Caki2 (cell line): ENCODE data around the gene KAT6B. TPM values are rescaled to one million over a fixed set of nuclear protein-coding genes. Genes with fewer than 3 reads are reported as not detected.
"Not testable (repeated sequence)": the region's sequence is repeated elsewhere in the genome, so short reads cannot be mapped to it uniquely, and the experiment has no call there.

Experiments used
- DNase-seq: peaks from one replicate; pipeline ENCODE4 v3.0.0-alpha.2; 2015; ENCODE audit warnings: low read depth
- in situ Hi-C: cut with HindIII; loops from 2 replicates; pipeline ENCODE4 v1.10.0; 2016; ENCODE audit warnings: low sequenced_read_pairs, low pct_unique_long_range_greater_than_20kb, mixed read lengths
- total RNA-seq: library from RNA; depleted of rRNA; stranded (reverse); fragments of >200 nt; shearing (Covaris generic); gene quantifications from 2 replicates; pipeline ENCODE4 v1.2.3, GENCODE V29; 2014; ENCODE audit warnings: low replicate concordance; rRNA removed

The KAT6B gene
- total RNA-seq = 7.9 and 19.0 TPM in 2 replicates

DNA sequence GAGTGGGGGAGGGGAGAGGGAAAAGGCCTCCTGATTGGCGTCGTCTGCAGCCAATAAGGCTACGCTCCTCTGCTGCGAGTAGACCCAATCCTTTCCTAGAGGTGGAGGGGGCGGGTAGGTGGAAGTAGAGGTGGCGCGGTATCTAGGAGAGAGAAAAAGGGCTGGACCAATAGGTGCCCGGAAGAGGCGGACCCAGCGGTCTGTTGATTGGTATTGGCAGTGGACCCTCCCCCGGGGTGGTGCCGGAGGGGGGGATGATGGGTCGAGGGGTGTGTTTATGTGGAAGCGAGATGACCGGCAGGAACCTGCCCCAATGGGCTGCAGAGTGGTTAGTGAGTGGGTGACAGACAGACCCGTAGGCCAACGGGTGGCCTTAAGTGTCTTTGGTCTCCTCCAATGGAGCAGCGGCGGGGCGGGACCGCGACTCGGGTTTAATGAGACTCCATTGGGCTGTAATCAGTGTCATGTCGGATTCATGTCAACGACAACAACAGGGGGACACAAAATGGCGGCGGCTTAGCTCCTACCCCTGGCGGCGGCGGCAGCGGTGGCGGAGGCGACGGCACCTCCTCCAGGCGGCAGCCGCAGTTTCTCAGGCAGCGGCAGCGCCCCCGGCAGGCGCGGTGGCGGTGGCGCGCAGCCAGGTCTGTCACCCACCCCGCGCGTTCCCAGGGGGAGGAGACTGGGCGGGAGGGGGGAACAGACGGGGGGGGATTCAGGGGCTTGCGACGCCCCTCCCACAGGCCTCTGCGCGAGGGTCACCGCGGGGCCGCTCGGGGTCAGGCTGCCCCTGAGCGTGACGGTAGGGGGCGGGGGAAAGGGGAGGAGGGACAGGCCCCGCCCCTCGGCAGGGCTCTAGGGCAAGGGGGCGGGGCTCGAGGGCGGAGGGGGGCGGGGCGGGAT, at the start of gene KAT6B:
Gene KAT6B (plus strand): TSS at position 459 of the 903 bp plus-strand sequence. CDS start 16,258 bp downstream, outside the sequence.
- in situ Hi-C loops = no loop called here
- peak; percentile 100 for DNase-seq

DNA sequence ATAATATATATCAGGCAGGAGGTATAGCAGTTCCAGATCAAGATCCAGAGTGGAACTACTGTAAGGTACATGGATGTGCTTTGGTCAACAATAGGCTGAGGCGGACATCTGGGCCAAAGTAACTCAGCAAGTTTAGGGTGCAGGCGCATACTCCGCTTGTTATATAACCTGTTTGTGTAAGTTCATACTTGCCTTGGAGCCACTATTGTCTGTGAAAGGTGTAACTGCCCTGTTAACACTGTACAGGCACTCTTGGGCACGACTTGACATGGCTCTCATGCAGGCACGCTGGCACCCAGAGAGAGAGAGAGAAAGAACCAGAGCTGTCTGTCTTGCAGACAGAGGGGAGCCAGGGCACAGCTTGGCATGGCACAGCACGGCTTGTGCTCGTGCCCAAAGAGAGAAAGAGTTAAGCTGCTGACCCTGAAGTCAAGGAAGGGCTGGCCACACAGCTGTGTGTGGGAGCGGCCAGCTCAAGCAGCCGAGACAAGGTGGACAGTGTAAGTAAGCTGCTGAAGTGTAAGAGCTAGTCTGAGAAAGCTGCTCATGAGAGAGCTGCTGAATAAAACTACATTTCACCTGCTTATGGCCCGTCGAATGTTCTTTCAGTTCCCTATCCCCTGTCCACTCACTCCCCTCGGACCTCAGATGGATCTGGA, 47.8 kb upstream of the KAT6B start:
- in situ Hi-C loops = no loop called here
- no peak for DNase-seq

DNA sequence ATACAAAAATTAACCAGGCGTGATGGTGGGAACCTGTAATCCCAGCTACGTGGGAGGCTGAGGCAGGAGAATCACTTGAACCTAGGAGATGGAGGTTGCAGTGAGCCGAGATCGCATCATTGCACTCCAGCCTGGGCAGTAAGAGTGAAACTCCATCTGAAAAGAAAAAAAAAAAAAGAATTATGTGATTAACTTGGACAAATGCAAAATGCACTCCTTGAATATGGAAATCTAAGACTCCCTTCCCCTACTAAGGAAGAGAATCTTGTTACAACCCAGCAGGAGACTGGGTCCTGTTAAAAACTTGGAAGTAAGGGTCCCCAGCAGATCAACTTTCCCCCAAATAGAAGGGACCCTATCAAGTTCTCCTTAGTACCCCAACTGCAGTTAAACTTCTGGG, 44.5 kb upstream of the KAT6B start:
- in situ Hi-C loops, DNase-seq: not testable (repeated sequence)

DNA sequence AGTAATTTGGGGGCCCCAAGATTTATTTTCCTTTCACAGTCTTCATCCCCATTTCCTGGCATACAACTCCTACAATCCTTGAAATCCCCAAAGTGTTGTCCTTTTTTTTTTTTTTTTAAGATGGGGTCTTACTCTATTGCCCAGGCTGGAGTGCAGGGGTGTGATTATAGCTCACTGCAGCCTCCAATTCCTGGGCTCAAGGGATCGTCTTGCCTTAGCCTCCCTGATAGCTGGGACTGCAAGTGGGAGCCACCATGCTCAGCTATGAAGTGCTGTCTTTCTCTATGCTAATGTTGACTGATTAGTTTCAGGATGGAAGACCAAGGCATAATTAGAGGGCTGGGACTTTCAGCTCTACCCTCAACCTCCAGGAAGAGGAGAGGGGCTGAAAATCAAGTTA, 41.9 kb upstream of the KAT6B start:
- in situ Hi-C loops = no loop called here
- no peak for DNase-seq

DNA sequence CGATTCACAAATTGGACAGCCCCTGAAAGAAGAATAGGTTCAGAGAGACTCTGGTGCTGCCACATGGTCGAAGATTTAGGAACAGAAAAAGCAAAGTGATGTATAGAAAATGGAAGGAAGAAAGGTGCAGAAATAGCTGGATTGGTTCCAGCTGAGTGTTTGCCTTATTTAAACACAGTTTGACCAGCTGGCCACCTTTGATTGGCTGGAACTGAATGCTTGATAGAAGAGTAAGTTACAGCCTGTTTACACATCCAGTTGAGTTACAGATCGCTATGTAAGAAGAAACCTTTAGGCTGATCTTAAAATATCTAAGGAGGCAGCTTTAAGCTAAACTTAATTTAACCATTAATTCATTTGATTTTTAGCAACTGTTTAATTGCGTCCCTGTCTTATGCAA, 40.3 kb upstream of the KAT6B start:
- DNase-seq = no peak
- in situ Hi-C loops = no loop called here

DNA sequence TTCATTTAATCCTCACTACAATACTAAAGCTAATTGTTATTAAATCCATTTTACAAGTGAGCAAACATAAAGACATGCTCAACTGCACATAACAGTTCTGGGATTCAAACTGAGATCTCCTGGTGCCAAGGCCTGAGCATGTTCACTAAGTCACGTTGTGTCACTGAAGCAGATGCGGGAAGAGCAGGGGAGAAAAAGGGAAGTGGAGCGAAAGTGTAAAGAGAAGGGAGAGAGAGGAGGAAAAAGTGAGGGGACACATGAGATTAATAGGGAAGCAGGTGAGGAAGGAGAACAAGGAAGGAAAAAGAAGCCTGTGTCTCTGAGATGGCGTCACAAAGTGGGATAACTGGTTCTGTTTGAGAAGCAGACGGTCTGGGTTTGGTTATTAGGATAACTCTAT, 38.9 kb upstream of the KAT6B start:
- DNase-seq = no peak
- in situ Hi-C loops = no loop called here

DNA sequence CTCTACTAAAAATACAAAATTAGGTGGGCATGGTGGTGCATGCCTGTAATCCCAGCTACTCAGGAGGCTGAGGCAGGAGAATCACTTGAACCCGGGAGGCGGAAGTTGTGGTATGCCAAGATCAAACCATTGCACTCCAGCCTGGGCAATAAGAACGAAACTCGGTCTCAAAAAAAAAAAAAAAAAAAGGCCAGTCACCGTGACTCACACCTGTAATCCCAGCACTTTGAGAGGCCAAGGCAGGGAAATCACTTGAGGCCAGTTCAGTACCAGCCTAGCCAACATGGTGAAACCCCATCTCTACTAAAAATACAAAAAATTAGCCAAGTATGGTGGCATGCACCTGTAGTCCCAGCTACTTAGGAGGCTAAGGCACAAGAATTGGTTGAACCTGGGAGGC, 34.4 kb upstream of the KAT6B start:
- in situ Hi-C loops, DNase-seq: not testable (repeated sequence)

DNA sequence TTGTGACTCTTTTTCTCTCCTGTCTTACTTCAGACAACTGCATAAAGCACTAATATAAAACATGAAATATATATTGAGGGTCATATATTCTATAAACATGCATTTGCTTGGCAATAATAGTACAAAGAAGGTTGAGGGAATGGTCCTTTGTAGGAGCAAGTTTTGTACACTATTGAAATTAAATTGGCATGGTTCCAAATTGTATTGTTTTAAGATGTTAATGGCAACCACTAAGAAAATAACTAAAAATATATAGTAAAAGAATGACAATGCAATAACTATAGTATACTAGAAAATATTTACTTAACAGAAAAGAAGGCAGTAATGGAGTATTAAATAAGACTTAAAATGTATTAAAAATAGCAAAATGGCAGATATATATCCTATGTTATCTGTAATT, 33.7 kb upstream of the KAT6B start:
- DNase-seq = no peak
- in situ Hi-C loops = no loop called here

DNA sequence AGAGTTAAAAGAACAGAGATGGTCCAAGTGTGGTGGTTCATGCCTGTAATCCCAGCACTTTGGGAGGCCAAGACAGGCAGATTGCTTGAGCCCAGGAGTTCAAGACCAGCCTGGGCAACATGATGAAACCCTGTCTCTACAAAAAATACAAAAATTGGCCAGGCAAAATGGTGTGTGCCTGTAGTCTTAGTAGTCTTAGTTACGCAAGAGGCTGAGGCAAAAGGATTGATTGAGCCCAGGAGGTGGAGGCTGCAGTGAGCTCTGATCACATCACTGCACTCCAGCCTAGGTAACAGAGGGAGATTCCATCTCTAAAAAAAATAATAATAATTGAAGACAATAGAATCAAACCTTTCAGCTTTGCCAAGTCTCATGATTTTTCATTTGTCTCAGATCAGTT, 33.2 kb upstream of the KAT6B start:
- in situ Hi-C loops = not testable (repeated sequence)

DNA sequence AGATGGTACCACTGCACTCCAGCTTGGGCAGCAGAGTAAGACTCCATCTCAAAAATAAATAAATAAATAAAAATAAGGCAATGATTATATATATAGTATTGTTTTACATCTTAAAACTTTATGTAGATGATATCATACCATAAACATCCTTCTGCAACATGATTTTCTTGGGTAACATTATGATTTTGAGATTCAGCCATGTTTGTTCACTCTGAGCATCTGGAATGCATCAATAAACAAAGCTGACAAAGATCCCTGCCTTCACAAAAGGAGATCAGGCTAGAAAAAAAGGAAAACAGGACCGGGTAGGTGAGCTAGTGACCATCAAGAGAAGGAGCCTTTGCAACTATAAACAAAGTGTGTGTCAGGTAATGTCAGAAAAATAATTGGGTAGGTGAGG, 31.9 kb upstream of the KAT6B start:
- no peak for DNase-seq
- in situ Hi-C loops = no loop called here

More for the DNA sequence above, 33.2 kb upstream of the KAT6B start:
- not testable (repeated sequence) for DNase-seq

DNA sequence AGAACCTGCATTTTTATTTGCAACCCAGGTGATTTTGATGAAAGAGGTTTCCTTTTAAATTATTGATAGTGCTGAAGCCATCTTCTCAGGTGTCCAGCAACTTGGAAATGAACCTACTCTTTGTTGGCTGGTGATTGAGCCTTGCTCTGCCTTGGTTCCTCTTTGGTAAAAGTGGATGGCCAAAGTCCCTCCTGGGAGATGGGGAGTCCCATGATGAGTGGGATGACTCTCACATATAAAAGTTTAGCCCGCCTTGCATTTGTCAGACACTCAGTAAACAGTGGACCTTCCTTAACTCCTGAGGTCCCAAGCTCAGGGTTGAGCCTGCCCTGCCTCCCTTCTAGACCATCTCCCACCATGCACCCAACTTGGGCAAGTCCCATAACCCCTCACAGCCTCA, 28.9 kb upstream of the KAT6B start:
- in situ Hi-C loops = no loop called here
- DNase-seq = no peak

DNA sequence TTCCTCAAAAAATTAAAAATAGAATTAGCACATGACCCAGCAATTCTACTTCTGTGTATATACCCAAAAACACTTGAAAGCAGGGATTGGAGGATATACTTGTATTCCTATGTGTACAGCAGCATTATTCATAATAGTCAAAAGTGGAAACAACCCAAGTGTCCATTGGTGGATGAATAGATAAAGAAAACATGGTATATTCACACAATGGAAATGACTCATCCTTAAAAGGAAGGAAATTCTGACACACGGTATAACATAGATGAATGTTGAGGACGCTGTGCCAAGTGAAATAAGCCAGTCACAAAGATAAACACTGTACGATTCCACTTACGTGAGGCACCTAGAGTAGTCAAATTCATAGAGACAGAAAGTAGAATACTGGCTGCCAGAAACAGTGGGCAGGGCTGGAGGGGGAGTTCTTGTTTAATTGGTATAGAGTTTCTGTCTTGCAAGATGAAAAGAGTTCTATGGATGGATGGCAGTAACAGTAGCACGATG, 26.6 kb upstream of the KAT6B start:
- DNase-seq = peak; percentile 94
- in situ Hi-C loops = no loop called here

DNA sequence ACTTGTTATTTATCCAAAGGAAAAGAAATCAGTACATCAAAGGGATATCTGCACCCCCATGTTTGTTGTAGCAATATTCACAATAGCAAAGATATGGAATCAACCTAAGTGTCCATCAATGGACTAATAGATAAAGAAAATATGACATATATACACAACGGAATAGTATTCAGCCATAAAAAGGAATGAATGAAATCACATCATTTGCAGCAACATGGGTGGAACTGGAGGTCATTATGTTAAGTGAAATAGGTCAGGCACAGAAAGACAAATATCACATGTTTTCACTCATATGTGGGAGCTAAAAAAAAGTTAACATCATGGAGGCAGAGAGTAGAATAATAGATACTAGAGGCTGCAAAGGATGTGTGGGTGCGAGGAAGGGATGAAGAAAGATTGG, 25.0 kb upstream of the KAT6B start:
- in situ Hi-C loops = no loop called here
- DNase-seq = no peak

DNA sequence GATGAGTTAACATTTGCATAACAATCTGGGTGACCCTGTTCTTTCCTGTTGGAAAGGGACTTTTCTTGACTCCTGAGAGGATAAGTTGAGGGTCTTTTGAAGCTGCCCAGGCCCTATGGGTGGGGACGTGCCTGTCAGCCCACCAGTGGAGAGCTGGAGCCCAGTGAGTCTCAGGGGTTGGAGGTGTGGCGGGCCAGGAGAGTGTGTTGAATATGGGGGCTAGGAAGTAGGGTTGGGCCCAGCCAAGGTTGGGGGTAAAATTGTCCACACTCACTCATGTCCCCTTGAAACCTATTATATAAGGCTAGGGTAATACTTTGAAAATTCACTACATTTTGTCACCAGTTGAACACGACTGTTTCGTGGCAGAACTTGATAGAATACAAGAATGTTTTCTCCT, 17.9 kb upstream of the KAT6B start:
- DNase-seq = no peak
- in situ Hi-C loops = no loop called here

DNA sequence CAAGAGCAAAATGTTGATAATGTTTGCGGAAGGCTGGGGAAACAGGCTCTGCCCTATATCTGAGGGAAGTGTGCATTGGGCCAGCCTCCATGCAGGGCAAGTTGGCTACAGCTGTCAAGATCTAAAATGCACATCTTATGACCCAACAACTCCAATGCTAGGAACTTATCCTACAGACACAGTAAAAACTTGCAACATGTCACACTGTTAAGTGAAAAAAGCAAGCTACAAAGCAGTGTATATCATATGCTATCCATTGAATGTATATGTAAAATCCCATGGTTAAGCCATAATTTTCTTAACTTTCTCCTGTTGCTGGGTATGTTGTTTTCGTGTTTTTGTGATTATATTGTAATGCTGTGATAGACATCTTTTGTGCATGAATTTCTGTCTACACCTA, 16.3 kb upstream of the KAT6B start:
- DNase-seq = no peak
- in situ Hi-C loops = no loop called here

DNA sequence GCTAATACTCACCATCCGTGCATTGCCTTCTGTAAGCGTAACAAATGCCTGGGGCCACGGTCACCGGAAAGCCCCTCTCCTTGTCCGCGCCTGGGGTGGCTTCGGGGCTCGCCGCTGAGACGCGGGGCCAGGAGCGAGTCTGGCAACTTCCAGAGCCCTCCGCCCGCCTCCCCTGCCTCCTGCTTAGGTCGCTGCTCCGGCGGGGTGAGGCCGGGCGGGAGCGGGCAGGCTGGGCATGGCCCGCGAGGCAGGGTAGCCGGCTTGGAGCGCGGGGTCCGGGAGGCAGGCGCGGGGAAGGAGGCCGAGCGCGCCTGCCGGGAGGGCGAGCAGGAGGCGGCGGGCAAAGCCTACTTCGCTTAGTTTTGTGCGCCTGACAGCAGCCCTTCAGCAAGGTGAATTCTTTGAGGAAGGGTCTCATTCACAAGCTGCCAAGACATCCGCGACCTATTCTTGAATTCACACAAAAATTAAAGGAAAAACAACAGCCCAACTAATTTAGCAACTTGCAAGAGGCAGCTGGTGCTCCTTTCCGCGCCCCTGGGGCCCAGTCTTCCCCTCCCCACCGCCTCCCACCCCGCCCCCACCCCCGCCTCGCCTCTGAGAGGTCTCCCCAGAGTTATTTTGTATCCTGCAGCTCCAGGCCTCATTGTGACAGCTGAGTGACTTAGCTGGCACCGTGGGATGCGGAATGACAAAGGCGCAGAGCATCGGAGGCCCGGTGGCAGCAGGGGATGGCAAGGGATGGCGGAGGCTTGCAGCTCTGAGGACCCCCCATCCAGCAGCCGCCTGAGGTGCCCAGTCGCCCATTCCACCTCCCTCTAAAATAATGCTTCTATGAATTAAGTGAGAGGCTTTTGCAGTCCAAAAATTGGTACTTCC, 12.8 kb upstream of the KAT6B start:
- in situ Hi-C loops = no loop called here

DNA sequence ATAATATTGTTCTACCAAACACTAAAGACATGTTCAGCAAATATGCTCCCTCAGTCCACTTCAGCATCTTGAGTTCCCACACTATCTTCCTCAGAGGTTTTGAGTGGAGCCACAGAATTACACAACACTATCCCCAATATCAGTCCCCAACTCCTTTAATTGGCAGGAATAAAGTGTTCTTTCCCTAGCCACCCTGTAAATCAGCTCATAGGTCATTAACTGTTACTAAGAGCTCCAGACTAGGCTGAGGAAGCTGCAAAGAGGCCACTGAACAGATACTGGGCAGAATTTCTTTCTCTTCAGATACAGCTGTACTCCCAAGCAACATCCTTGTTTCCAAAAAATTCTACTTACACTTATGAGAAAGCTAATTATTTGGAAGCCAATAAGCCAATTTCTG, 11.6 kb upstream of the KAT6B start:
- in situ Hi-C loops = no loop called here
- no peak for DNase-seq

More for the DNA sequence above, 12.8 kb upstream of the KAT6B start:
- no peak for DNase-seq

DNA sequence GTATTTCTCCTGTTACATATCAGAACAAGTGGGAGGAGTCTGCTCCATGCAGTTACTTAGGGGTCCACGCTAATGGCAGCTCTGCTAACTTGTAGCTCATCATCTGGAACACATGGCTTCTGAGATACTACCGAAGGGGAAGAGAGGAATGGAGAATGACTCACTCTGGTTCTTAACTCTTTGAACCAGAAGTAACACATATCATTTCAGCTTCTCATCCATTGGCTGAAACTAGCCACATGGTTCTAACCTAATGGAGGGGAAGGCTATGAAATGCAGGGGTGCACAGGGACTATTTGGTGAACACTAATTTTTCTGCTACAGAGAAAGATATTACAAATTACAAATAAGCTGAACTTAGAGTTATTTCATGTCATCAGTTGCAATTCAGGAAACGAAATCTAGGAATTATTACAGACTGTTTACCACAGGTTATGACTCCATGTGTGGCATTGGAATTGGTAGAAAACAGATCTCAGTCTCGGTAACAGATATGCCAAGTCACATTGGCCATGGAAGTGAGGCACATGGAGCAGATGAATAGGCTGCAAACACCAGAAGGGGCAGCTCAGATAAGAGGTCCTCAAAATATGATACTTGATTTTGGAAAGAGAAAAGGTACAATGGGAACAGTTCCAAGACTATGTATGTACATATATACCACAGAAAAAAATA, 9.4 kb upstream of the KAT6B start:
- in situ Hi-C loops = no loop called here
- no peak for DNase-seq
